ENCODE data around the gene SENP8. TPM values are rescaled to one million over a fixed set of nuclear protein-coding genes. Genes with fewer than 3 reads are reported as not detected.

SENP8 gene
- total and polyA plus RNA-seq, 3 experiments from 2014 or later: 0.83 to 3.0 (median 2.7) TPM

DNA sequence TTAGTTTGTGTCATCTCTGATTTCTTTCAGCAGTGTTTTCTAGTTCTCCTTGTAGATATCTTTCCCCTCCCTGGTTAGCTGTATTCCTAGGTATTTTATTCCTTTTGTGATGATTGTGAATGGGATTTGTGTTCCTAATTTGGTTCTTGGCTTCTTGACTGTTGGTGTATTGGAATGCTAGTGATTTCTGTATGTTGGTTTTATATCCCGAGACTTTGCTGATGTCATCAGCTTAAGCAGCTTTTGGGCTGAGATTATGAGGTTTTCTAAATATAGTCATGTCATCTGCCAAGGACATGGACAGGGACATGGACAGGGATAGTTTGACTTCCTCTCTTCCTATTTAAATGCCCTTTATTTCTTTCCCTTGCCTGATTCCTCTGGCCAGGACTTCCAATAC lies 36.0 kb upstream of the SENP8 start:
- no peaks in the 10 kb centered on the region for H3K36me3 ChIP-seq (ENCODE audit: insufficient read depth, low read length)
- no peaks in the 10 kb centered on the region for H3K27me3 ChIP-seq (ENCODE audit: insufficient read depth, low read length, poor library complexity, severe bottlenecking)
- peaks cover 0 to 9% (median 2%) of the 10 kb centered on the region in 5 donors for H3K9me3 Mint-ChIP-seq
- DNase-seq: no peak
- no peaks in the 10 kb centered on the region for H3K27me3 Mint-ChIP-seq
- no peak overlapping the region for H3K27ac ChIP-seq (ENCODE audit: low read depth, low read length)
- ChIA-PET POLR2A (no interaction called here), CTCF (no interaction called here)
- H3K4me1 Mint-ChIP-seq: peaks cover 10 to 30% (median 26%) of the 10 kb centered on the region in 3 donors
- no peak overlapping the region for H3K4me3 Mint-ChIP-seq
- H3K27ac Mint-ChIP-seq: peak overlapping the region in 1 of 8 donors; percentile 44
- no peaks in the 10 kb centered on the region for H3K4me1 ChIP-seq (ENCODE audit: insufficient read depth, low read length)
- no peaks in the 10 kb centered on the region for H3K9me3 ChIP-seq (ENCODE audit: low read length)
- no peak overlapping the region for H3K4me3 ChIP-seq (ENCODE audit: low read length)
- H3K36me3 Mint-ChIP-seq: peaks cover 3 to 9% (median 6%) of the 10 kb centered on the region in 3 donors

DNA sequence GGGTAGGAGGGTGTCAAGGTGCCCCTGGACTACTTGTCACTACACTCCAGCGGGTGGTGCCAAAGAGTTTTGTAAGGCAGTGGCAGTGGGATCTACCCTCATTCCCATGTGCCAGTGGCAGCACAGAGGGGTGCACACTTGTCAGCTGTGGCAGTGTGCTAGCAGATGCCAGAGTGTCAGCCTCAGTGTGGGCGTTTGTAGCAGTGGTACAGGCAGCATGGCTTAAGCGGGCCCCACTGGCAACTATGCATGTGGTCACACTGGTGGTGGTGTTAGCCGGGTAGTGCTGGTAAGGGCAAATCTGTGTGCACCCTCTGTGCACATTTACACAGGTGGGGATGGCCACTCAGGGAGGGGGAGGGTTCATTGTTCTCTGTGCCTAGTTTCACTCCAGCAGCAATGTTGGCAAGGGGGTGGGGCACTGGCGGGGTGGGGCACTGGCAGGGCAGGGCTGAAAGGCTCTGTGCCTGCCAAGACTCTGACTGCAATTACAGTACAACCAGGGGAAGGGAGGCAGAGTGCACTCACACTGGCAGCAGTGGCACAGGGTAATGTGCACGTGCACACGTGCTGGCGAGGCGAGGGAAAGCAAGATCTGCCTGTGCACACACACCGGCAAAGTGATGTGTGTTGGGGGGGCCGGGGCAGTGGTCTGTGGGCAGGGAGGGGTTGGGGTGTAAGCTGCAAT lies 32.0 kb upstream of the SENP8 start:
- ChIA-PET POLR2A (no interaction called here), CTCF (no interaction called here)
- no peaks in the 10 kb centered on the region for H3K36me3 ChIP-seq (ENCODE audit: insufficient read depth, low read length)
- H3K9me3 ChIP-seq (ENCODE audit: low read length): no peaks in the 10 kb centered on the region
- Mint-ChIP-seq H3K36me3 (peaks cover 7 to 13% (median 9%) of the 10 kb centered on the region in 3 donors), H3K4me3 (no peak overlapping the region), H3K9me3 (peaks cover 0 to 9% (median 2%) of the 10 kb centered on the region in 5 donors), H3K4me1 (no peaks in the 10 kb centered on the region), H3K27me3 (no peaks in the 10 kb centered on the region), H3K27ac (no peak overlapping the region)
- DNase-seq: no peak
- H3K4me1 ChIP-seq (ENCODE audit: insufficient read depth, low read length): no peaks in the 10 kb centered on the region
- no peak overlapping the region for H3K27ac ChIP-seq (ENCODE audit: low read depth, low read length)
- H3K4me3 ChIP-seq (ENCODE audit: low read length): no peak overlapping the region
- no peaks in the 10 kb centered on the region for H3K27me3 ChIP-seq (ENCODE audit: insufficient read depth, low read length, poor library complexity, severe bottlenecking)

DNA sequence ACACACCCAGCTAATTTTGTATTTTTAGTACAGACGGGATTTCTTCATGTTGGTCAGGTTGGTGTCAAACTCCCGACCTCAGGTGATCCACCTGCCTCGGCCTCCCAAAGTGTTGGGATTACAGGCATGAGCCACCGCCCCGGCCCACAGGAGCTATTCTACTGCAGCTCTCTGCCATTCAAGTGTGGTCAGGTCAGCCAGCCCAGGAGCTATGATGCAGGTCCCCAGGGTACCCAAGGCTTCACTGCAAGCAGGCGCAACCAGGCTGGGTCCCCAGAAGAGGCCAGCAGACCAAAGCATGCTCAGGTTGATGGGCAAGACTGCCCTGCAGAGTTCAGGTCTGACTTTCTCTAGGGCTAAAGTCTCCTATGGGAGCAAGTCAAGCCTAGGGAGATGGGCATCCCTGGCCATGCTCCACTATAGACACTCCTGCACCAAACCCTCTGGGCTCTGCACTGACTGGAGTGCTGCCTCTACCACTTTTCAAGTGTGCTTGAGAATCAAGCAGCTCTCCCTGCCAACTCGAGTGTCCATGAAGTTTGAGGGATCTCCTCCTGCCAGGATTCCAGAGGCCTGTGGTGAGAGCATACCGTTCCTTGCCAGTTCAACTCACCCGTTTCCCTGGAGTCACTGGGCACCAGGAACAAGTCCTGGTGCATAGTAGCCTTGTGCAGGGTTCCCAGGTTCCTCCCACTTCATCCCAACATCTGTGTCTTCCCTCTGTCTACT lies 31.1 kb upstream of the SENP8 start:
- CTCF ChIA-PET: no interaction called here
- Histone ChIP-seq H3K9me3 (ENCODE audit: low read length) (no peaks in the 10 kb centered on the region), H3K27ac (ENCODE audit: low read depth, low read length) (no peak overlapping the region), H3K4me3 (ENCODE audit: low read length) (no peak overlapping the region), H3K27me3 (ENCODE audit: insufficient read depth, low read length, poor library complexity, severe bottlenecking) (no peaks in the 10 kb centered on the region), H3K4me1 (ENCODE audit: insufficient read depth, low read length) (no peaks in the 10 kb centered on the region), H3K36me3 (ENCODE audit: insufficient read depth, low read length) (no peaks in the 10 kb centered on the region)
- peaks cover 7 to 14% (median 9%) of the 10 kb centered on the region in 3 donors for H3K36me3 Mint-ChIP-seq
- POLR2A ChIA-PET: no interaction called here
- no peak for DNase-seq
- H3K9me3 Mint-ChIP-seq: peaks cover 0 to 9% (median 2%) of the 10 kb centered on the region in 5 donors
- H3K27me3 Mint-ChIP-seq: no peaks in the 10 kb centered on the region
- H3K4me1 Mint-ChIP-seq: peaks cover 2 to 5% (median 3%) of the 10 kb centered on the region in 3 donors
- no peak overlapping the region for H3K4me3 Mint-ChIP-seq
- no peak overlapping the region for H3K27ac Mint-ChIP-seq

DNA sequence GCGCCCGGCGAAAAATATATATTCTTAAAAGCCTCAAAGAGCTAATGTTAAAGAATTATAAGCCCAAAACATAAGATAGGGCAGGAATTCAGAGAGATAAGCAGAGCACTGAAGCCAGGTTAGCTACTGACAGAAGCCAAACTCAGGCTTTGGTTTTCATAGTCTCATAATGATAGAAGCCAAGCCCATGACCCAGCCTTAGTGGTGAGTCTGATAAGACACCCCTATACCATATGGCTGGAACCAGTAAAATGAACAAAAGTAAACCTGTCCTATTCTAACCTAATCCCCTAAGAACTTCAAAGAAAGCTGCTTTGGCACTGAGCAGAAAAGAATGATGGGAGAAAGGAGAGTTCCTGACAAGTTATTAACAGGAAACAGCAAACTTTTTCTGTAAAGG lies 26.2 kb upstream of the SENP8 start:
- Mint-ChIP-seq H3K4me3 (no peak overlapping the region), H3K36me3 (peaks cover 0 to 12% (median 4%) of the 10 kb centered on the region in 3 donors), H3K9me3 (no peaks in the 10 kb centered on the region), H3K27ac (no peak overlapping the region), H3K4me1 (peaks cover 4 to 10% (median 8%) of the 10 kb centered on the region in 3 donors), H3K27me3 (no peaks in the 10 kb centered on the region)
- ChIA-PET POLR2A (no interaction called here), CTCF (no interaction called here)
- H3K27me3 ChIP-seq (ENCODE audit: insufficient read depth, low read length, poor library complexity, severe bottlenecking): no peaks in the 10 kb centered on the region
- no peak for DNase-seq
- no peaks in the 10 kb centered on the region for H3K36me3 ChIP-seq (ENCODE audit: insufficient read depth, low read length)
- no peak overlapping the region for H3K27ac ChIP-seq (ENCODE audit: low read depth, low read length)
- H3K4me1 ChIP-seq (ENCODE audit: insufficient read depth, low read length): no peaks in the 10 kb centered on the region
- H3K9me3 ChIP-seq (ENCODE audit: low read length): no peaks in the 10 kb centered on the region
- no peak overlapping the region for H3K4me3 ChIP-seq (ENCODE audit: low read length)

DNA sequence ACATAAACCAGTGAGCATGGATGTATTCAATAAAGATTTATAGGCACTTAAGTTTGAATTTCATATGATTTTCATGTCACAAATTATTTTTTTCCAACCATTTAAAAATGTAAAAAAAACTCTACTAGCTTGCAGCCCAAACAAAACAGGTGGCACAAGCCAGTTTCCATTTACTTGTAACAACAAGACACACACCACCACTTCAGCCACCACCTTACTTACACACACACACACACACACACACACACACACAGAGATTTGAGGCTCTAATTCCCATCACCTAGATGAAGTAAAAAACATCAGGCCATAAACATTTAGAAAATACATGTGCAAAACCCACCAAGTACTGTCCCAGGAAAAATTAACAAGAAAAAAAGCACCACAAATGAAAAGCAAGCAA lies 25.5 kb upstream of the SENP8 start:
- H3K27ac ChIP-seq (ENCODE audit: low read depth, low read length): no peak overlapping the region
- Mint-ChIP-seq H3K4me3 (no peak overlapping the region), H3K36me3 (peaks cover 0 to 9% (median 1%) of the 10 kb centered on the region in 3 donors), H3K9me3 (no peaks in the 10 kb centered on the region), H3K4me1 (peaks cover 6 to 10% (median 8%) of the 10 kb centered on the region in 3 donors), H3K27ac (peak overlapping the region in 1 of 8 donors; percentile 80), H3K27me3 (no peaks in the 10 kb centered on the region)
- no peak overlapping the region for H3K4me3 ChIP-seq (ENCODE audit: low read length)
- POLR2A ChIA-PET: no interaction called here
- H3K27me3 ChIP-seq (ENCODE audit: insufficient read depth, low read length, poor library complexity, severe bottlenecking): no peaks in the 10 kb centered on the region
- no peaks in the 10 kb centered on the region for H3K9me3 ChIP-seq (ENCODE audit: low read length)
- no peaks in the 10 kb centered on the region for H3K36me3 ChIP-seq (ENCODE audit: insufficient read depth, low read length)
- CTCF ChIA-PET: no interaction called here
- no peaks in the 10 kb centered on the region for H3K4me1 ChIP-seq (ENCODE audit: insufficient read depth, low read length)
- no peak for DNase-seq

DNA sequence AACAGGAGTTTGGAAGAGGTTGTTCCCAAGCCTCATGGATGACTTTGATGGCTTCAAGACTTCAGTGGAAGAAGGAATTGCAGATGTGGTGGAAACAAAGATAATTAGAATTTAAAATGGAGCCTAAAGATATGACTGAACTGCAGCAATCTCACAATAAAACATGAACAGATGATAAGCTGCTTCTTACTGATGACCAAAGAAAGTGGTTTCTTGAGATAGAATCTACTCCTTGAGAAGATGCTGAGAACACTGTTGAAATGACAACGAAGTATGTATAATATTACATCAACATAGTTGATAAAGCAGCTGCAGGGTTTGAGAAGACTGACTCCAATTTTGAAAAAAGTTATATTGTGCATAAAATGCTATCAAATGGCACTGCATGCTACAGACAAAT lies 21.4 kb upstream of the SENP8 start:
- no peaks in the 10 kb centered on the region for H3K4me1 ChIP-seq (ENCODE audit: insufficient read depth, low read length)
- no peak overlapping the region for H3K27ac ChIP-seq (ENCODE audit: low read depth, low read length)
- no peaks in the 10 kb centered on the region for H3K27me3 Mint-ChIP-seq
- peaks cover 0 to 6% (median 0%) of the 10 kb centered on the region in 3 donors for H3K36me3 Mint-ChIP-seq
- CTCF ChIA-PET: no interaction called here
- no peaks in the 10 kb centered on the region for H3K36me3 ChIP-seq (ENCODE audit: insufficient read depth, low read length)
- DNase-seq: no peak
- H3K9me3 ChIP-seq (ENCODE audit: low read length): no peaks in the 10 kb centered on the region
- H3K27me3 ChIP-seq (ENCODE audit: insufficient read depth, low read length, poor library complexity, severe bottlenecking): no peaks in the 10 kb centered on the region
- H3K4me3 ChIP-seq (ENCODE audit: low read length): no peak overlapping the region
- POLR2A ChIA-PET: no interaction called here
- H3K4me1 Mint-ChIP-seq: peaks cover 3 to 8% (median 7%) of the 10 kb centered on the region in 3 donors
- peak overlapping the region in 1 of 8 donors; percentile 26 for H3K27ac Mint-ChIP-seq
- H3K9me3 Mint-ChIP-seq: no peaks in the 10 kb centered on the region
- H3K4me3 Mint-ChIP-seq: no peak overlapping the region

DNA sequence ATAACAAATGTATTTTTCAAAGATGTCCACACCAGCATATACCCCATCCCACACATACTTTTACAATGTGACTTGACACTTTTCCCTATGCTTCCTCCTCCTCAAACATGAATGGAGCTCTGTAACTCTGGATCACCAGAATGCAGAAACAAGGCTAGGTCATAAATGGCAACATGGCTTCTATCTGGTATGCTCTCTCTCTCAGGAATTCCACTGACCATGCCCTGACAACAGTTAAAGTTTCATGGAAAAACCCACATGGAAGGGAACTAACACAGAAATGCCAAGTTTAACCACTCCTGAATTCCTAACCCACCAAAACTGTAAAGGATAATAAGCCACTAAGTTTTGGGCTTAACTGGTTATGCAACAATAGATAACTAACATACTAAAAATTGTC lies 20.2 kb upstream of the SENP8 start:
- no peaks in the 10 kb centered on the region for H3K4me1 ChIP-seq (ENCODE audit: insufficient read depth, low read length)
- CTCF ChIA-PET: interaction anchor here (1.0 kb wide), 1 partner anchor 13 kb away, joined by 3 read pairs; no protein-coding TSS in a partner anchor
- H3K4me3 ChIP-seq (ENCODE audit: low read length): no peak overlapping the region
- H3K4me3 Mint-ChIP-seq: no peak overlapping the region
- no peaks in the 10 kb centered on the region for H3K27me3 ChIP-seq (ENCODE audit: insufficient read depth, low read length, poor library complexity, severe bottlenecking)
- peaks cover 4 to 5% (median 4%) of the 10 kb centered on the region in 3 donors for H3K4me1 Mint-ChIP-seq
- no peaks in the 10 kb centered on the region for H3K9me3 Mint-ChIP-seq
- no peaks in the 10 kb centered on the region for H3K9me3 ChIP-seq (ENCODE audit: low read length)
- no peaks in the 10 kb centered on the region for H3K27me3 Mint-ChIP-seq
- POLR2A ChIA-PET: no interaction called here
- peaks cover 0 to 4% (median 0%) of the 10 kb centered on the region in 3 donors for H3K36me3 Mint-ChIP-seq
- no peaks in the 10 kb centered on the region for H3K36me3 ChIP-seq (ENCODE audit: insufficient read depth, low read length)
- peak overlapping the region in 1 of 8 donors; percentile 68 for H3K27ac Mint-ChIP-seq
- DNase-seq: no peak
- H3K27ac ChIP-seq (ENCODE audit: low read depth, low read length): no peak overlapping the region

- no peak for DNase-seq
- Histone ChIP-seq H3K9me3 (ENCODE audit: low read length) (no peaks in the 10 kb centered on the region), H3K4me3 (ENCODE audit: low read length) (no peak overlapping the region), H3K27me3 (ENCODE audit: insufficient read depth, low read length, poor library complexity, severe bottlenecking) (no peaks in the 10 kb centered on the region), H3K27ac (ENCODE audit: low read depth, low read length) (no peak overlapping the region), H3K36me3 (ENCODE audit: insufficient read depth, low read length) (no peaks in the 10 kb centered on the region), H3K4me1 (ENCODE audit: insufficient read depth, low read length) (no peaks in the 10 kb centered on the region)
- ChIA-PET POLR2A (no interaction called here), CTCF (no interaction called here)
- H3K27me3 Mint-ChIP-seq: no peaks in the 10 kb centered on the region
- peak overlapping the region in 1 of 8 donors; percentile 29 for H3K27ac Mint-ChIP-seq
- H3K9me3 Mint-ChIP-seq: no peaks in the 10 kb centered on the region
- H3K36me3 Mint-ChIP-seq: peaks cover 0 to 4% (median 0%) of the 10 kb centered on the region in 3 donors
- peaks cover 6 to 15% (median 11%) of the 10 kb centered on the region in 3 donors for H3K4me1 Mint-ChIP-seq
- no peak overlapping the region for H3K4me3 Mint-ChIP-seq
Measured at GRCh38 chr15:72099155-72099554, 19.0 kb upstream of the SENP8 start.

Measured in CD8-positive, alpha-beta memory T cell (primary cell).